22Rv1 (cell line): ENCODE measurements around the gene SREBF1.

ENCODE experiments used
- ZFX ChIP-seq: fragments of 450-650 bp; IDR thresholded peaks from 2 replicates; pipeline ENCODE4 v1.6.1; 2017; ENCODE audit warnings: antibody characterized with exemption, borderline replicate concordance
- TF ChIP-seq, protein P1 (sequence below): fragments of 450-650 bp; IDR thresholded peaks from 2 replicates; pipeline ENCODE4 v1.5.1; 2017; ENCODE audit warnings: mild to moderate bottlenecking

DNA sequence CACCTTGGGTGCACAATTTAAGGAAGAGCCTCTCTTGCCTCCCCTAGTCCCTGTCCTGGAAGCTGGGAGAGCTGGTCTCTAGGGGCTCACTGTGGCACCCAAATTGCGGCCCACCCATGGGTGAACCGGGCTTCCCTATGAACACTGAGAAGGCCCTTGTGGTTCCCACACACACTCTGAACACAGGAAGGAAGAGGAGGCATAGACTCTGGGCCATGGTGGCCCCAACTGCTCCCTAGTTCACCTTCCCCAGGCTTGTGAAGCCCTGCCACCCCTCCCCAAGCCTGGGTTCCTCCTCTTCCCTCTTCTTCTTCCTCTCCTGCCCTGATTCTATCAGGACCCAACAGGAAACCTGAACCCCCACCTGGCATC, 10.5 kb downstream of the SREBF1 start:
- TF ChIP-seq, protein P1, sequence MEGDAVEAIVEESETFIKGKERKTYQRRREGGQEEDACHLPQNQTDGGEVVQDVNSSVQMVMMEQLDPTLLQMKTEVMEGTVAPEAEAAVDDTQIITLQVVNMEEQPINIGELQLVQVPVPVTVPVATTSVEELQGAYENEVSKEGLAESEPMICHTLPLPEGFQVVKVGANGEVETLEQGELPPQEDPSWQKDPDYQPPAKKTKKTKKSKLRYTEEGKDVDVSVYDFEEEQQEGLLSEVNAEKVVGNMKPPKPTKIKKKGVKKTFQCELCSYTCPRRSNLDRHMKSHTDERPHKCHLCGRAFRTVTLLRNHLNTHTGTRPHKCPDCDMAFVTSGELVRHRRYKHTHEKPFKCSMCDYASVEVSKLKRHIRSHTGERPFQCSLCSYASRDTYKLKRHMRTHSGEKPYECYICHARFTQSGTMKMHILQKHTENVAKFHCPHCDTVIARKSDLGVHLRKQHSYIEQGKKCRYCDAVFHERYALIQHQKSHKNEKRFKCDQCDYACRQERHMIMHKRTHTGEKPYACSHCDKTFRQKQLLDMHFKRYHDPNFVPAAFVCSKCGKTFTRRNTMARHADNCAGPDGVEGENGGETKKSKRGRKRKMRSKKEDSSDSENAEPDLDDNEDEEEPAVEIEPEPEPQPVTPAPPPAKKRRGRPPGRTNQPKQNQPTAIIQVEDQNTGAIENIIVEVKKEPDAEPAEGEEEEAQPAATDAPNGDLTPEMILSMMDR: no peak
- no peak for TF ChIP-seq ZFX
